Neural progenitor cell (in vitro differentiated cells): ENCODE measurements around the gene CNTNAP2. TPM values are rescaled to one million over a fixed set of nuclear protein-coding genes. Genes with fewer than 3 reads are reported as not detected.

ENCODE experiments used
- DNase-seq: peaks from one replicate; pipeline ENCODE4 v3.0.0-alpha.2; 2016; ENCODE audit warnings: low spot score
- H2AFZ ChIP-seq: fragments of 200-600 bp; sonication (generic); replicated peaks from 2 replicates; pipeline ENCODE4 v1.6.1; 2016; ENCODE audit warnings: antibody characterized with exemption
- H3F3A ChIP-seq: fragments of 200-600 bp; sonication (generic); 2 replicates; pipeline ENCODE4 v1.6.1; 2016; ENCODE audit warnings: antibody characterized with exemption, low read depth
- H3K27ac ChIP-seq: fragments of 200-600 bp; sonication (generic); 2 replicates; pipeline ENCODE4 v1.5.1; 2016; ENCODE audit warnings: mild to moderate bottlenecking
- H3K27me3 ChIP-seq: fragments of 200-600 bp; sonication (generic); 2 replicates; pipeline ENCODE4 v1.6.1; 2016; ENCODE audit warnings: mild to moderate bottlenecking, moderate library complexity
- H3K36me3 ChIP-seq: fragments of 200-600 bp; sonication (generic); 2 replicates; pipeline ENCODE4 v1.5.1; 2016
- H3K4me1 ChIP-seq: fragments of 200-600 bp; sonication (generic); 2 replicates; pipeline ENCODE4 v1.6.1; 2016; ENCODE audit warnings: mixed run types
- H3K4me2 ChIP-seq: fragments of 200-600 bp; sonication (generic); 2 replicates; pipeline ENCODE4 v1.6.1; 2016
- H3K4me3 ChIP-seq: fragments of 200-600 bp; sonication (generic); 2 replicates; pipeline ENCODE4 v1.5.1; 2016
- H3K79me2 ChIP-seq: fragments of 200-600 bp; sonication (generic); 2 replicates; pipeline ENCODE4 v1.6.1; 2016; ENCODE audit warnings: low read depth
- H3K9ac ChIP-seq: fragments of 200-600 bp; sonication (generic); 2 replicates; pipeline ENCODE4 v1.6.1; 2016
- H3K9me3 ChIP-seq: fragments of 200-600 bp; sonication (generic); 2 replicates; pipeline ENCODE4 v1.5.1; 2016; ENCODE audit warnings: low read depth
- H4K20me1 ChIP-seq: fragments of 200-600 bp; sonication (generic); 2 replicates; pipeline ENCODE4 v1.6.1; 2016; ENCODE audit warnings: low read depth
- H3K27ac Mint-ChIP-seq: 3 replicates; pipeline ENCODE4 v1.8.0; 2021; ENCODE audit warnings: mixed read lengths
- H3K27me3 Mint-ChIP-seq: 2 replicates; pipeline ENCODE4 v1.8.0; 2022; ENCODE audit warnings: low read depth, mild to moderate bottlenecking, inconsistent platforms, moderate library complexity, mixed read lengths; ENCODE audit not compliant: insufficient read depth
- H3K36me3 Mint-ChIP-seq: 3 replicates; pipeline ENCODE4 v1.8.0; 2021; ENCODE audit warnings: mixed read lengths
- H3K4me1 Mint-ChIP-seq: 3 replicates; pipeline ENCODE4 v1.8.0; 2021; ENCODE audit warnings: mixed read lengths
- H3K4me3 Mint-ChIP-seq: 3 replicates; pipeline ENCODE4 v1.8.0; 2021; ENCODE audit warnings: mild to moderate bottlenecking, moderate library complexity, mixed read lengths
- H3K9me3 Mint-ChIP-seq: 3 replicates; pipeline ENCODE4 v1.8.0; 2020; ENCODE audit warnings: mixed read lengths
- CTCF ChIP-seq: fragments of 200-600 bp; sonication (generic); IDR thresholded peaks from 2 replicates; pipeline ENCODE4 v1.5.1; 2017; ENCODE audit warnings: antibody characterized with exemption, mild to moderate bottlenecking
- EZH2 ChIP-seq: fragments of 200-600 bp; sonication (generic); IDR thresholded peaks from 2 replicates; pipeline ENCODE4 v1.6.1; 2017; ENCODE audit warnings: antibody characterized with exemption, mild to moderate bottlenecking, moderate library complexity
- EZH2phosphoT487 ChIP-seq: fragments of 200-600 bp; sonication (generic); IDR thresholded peaks from 2 replicates; pipeline ENCODE4 v1.6.1; 2017; ENCODE audit warnings: antibody characterized with exemption
- total RNA-seq: library from RNA; depleted of rRNA; stranded (reverse); fragments of >200 nt; gene quantifications from 2 replicates; pipeline ENCODE4 v1.2.3, GENCODE V29; 2015; ENCODE audit warnings: low replicate concordance

Gene CNTNAP2
- total RNA-seq, 1 donor from 2014 or later, result 126 TPM

GRCh38 chr7:148347981-148348380, 2231.4 kb downstream of the CNTNAP2 start:
- TF ChIP-seq EZH2phosphoT487, result no peak
- no peak for TF ChIP-seq EZH2
- no peak for TF ChIP-seq CTCF
- peaks cover 82% of the 10 kb centered on the region for H3K36me3 Mint-ChIP-seq
- no peaks in the 10 kb centered on the region for H3K9me3 ChIP-seq
- peak overlapping the region; percentile 71 for H3K27ac ChIP-seq
- no peaks in the 10 kb centered on the region for H3K36me3 ChIP-seq
- no peak overlapping the region for H2AFZ ChIP-seq
- peaks cover 58% of the 10 kb centered on the region for H4K20me1 ChIP-seq
- peaks cover 11% of the 10 kb centered on the region for H3K27me3 Mint-ChIP-seq
- H3K4me2 ChIP-seq, result peak overlapping the region; percentile 60
- no peak overlapping the region for H3K27ac Mint-ChIP-seq
- H3K9ac ChIP-seq, result no peak overlapping the region
- H3K4me1 ChIP-seq, result peaks cover 47% of the 10 kb centered on the region
- H3F3A ChIP-seq, result peaks cover 19% of the 10 kb centered on the region
- no peaks in the 10 kb centered on the region for H3K27me3 ChIP-seq
- peaks cover 59% of the 10 kb centered on the region for H3K9me3 Mint-ChIP-seq
- H3K4me3 Mint-ChIP-seq, result no peak overlapping the region
- peak overlapping the region; percentile 23 for H3K4me3 ChIP-seq
- H3K4me1 Mint-ChIP-seq, result peaks cover 30% of the 10 kb centered on the region
- peaks cover 100% of the 10 kb centered on the region for H3K79me2 ChIP-seq
- no peak for DNase-seq

- H2AFZ ChIP-seq, result no peak overlapping the region
- H3K4me3 ChIP-seq, result no peak overlapping the region
- peaks cover 64% of the 10 kb centered on the region for H3K9me3 Mint-ChIP-seq
- H3K4me2 ChIP-seq, result peak overlapping the region; percentile 60
- no peak for DNase-seq
- no peak overlapping the region for H3K9ac ChIP-seq
- peaks cover 16% of the 10 kb centered on the region for H3F3A ChIP-seq
- H3K9me3 ChIP-seq, result no peaks in the 10 kb centered on the region
- H3K27ac Mint-ChIP-seq, result no peak overlapping the region
- H3K79me2 ChIP-seq, result peaks cover 100% of the 10 kb centered on the region
- H3K36me3 ChIP-seq, result no peaks in the 10 kb centered on the region
- H3K27ac ChIP-seq, result no peak overlapping the region
- H3K36me3 Mint-ChIP-seq, result peaks cover 82% of the 10 kb centered on the region
- peaks cover 11% of the 10 kb centered on the region for H3K27me3 Mint-ChIP-seq
- peaks cover 55% of the 10 kb centered on the region for H4K20me1 ChIP-seq
- H3K4me3 Mint-ChIP-seq, result no peak overlapping the region
- no peaks in the 10 kb centered on the region for H3K27me3 ChIP-seq
- H3K4me1 ChIP-seq, result peaks cover 45% of the 10 kb centered on the region
- no peak for TF ChIP-seq CTCF
- no peak for TF ChIP-seq EZH2phosphoT487
- TF ChIP-seq EZH2, result no peak
- H3K4me1 Mint-ChIP-seq, result peaks cover 25% of the 10 kb centered on the region
Measured at GRCh38 chr7:148348466-148348865, 2231.9 kb downstream of the CNTNAP2 start.

- no peak overlapping the region for H3K9ac ChIP-seq
- Mint-ChIP-seq H3K36me3 (peaks cover 84% of the 10 kb centered on the region), H3K27ac (no peak overlapping the region), H3K27me3 (peaks cover 4% of the 10 kb centered on the region), H3K4me1 (peaks cover 5% of the 10 kb centered on the region), H3K4me3 (no peak overlapping the region), H3K9me3 (peaks cover 78% of the 10 kb centered on the region)
- H3F3A ChIP-seq, result peaks cover 20% of the 10 kb centered on the region
- no peaks in the 10 kb centered on the region for H3K9me3 ChIP-seq
- TF ChIP-seq EZH2phosphoT487 (no peak), CTCF (no peak)
- no peak overlapping the region for H3K27ac ChIP-seq
- no peak overlapping the region for H2AFZ ChIP-seq
- no peaks in the 10 kb centered on the region for H3K27me3 ChIP-seq
- no peak overlapping the region for H3K4me2 ChIP-seq
- peaks cover 4% of the 10 kb centered on the region for H3K36me3 ChIP-seq
- peaks cover 16% of the 10 kb centered on the region for H4K20me1 ChIP-seq
- H3K4me1 ChIP-seq, result peaks cover 27% of the 10 kb centered on the region
- peaks cover 100% of the 10 kb centered on the region for H3K79me2 ChIP-seq
- H3K4me3 ChIP-seq, result no peak overlapping the region
- no peak for DNase-seq
Measured at GRCh38 chr7:148356303-148356702, 2239.7 kb downstream of the CNTNAP2 start.
